Tibial nerve (tissue), 4 donors: ENCODE measurements around the gene KRT85. TPM values are rescaled to one million over a fixed set of nuclear protein-coding genes. Genes with fewer than 3 reads are reported as not detected.

ENCODE experiments used
- DNase-seq, 2 donors: peaks; one replicate each; pipeline ENCODE4 v3.0.0-alpha.2; 2019; ENCODE audit warnings: low spot score in 2 of 2
- H3K27ac ChIP-seq, 4 donors: fragments of 200-600 bp; sonication (generic) in 3 of 4; one replicate each; pipeline ENCODE4 v1.5.1; 2017 to 2019; ENCODE audit warnings: mild to moderate bottlenecking in 1 of 4
- H3K27me3 ChIP-seq, 2 donors: fragments of 200-600 bp; sonication (generic) in 1 of 2; one replicate each; pipeline versions ENCODE4 v1.5.1 to v1.6.0; 2017 to 2019
- H3K36me3 ChIP-seq, 3 donors: fragments of 200-600 bp; sonication (generic); one replicate each; pipeline ENCODE4 v1.5.1; 2018 to 2019
- H3K4me1 ChIP-seq, 4 donors: fragments of 200-600 bp; sonication (generic) in 3 of 4; one replicate each; pipeline ENCODE4 v1.5.1; 2017 to 2019
- H3K4me3 ChIP-seq, 4 donors: fragments of 200-600 bp; sonication (generic) in 3 of 4; one replicate each; pipeline ENCODE4 v1.5.1; 2017 to 2019; ENCODE audit warnings: mild to moderate bottlenecking in 1 of 4, moderate library complexity in 1 of 4
- H3K9me3 ChIP-seq, 4 donors: fragments of 200-600 bp; sonication (generic) in 3 of 4; one replicate each; pipeline ENCODE4 v1.5.1; 2017 to 2019
- EP300 ChIP-seq, 2 donors: sonication (generic); formaldehyde crosslinking; IDR thresholded peaks; one replicate each; pipeline ENCODE4 v1.6.1; 2017; ENCODE audit warnings: antibody characterized with exemption in 2 of 2, mild to moderate bottlenecking in 1 of 2
- POLR2A ChIP-seq, 2 donors: fragments of 450-650 bp; IDR thresholded peaks; one replicate each; pipeline ENCODE4 v1.6.1; 2017; ENCODE audit warnings: antibody characterized with exemption in 2 of 2, mild to moderate bottlenecking in 2 of 2, moderate library complexity in 2 of 2
- WGBS, 2 donors: methylation state at CpG; one replicate each; pipeline ENCODE4 v1.1.5; 2018; 5-methylcytosine and 5-hydroxymethylcytosine counted together
- total RNA-seq, 4 donors: library from RNA; depleted of rRNA; stranded (reverse); fragments of >200 nt; gene quantifications; one replicate each; pipeline ENCODE4 v1.1.0, GENCODE V29; 2016
- TF ChIP-seq, protein P1 (sequence below), 5 experiments: fragments of 200-600 bp in 3 of 5; fragments of 450-650 bp in 2 of 5; sonication (generic) in 3 of 5; IDR thresholded peaks; one replicate each; pipeline ENCODE4 v1.5.1; 2016 to 2019; ENCODE audit warnings: antibody characterized with exemption in 5 of 5, mild to moderate bottlenecking in 3 of 5, moderate library complexity in 2 of 5

Gene KRT85
- total RNA-seq, 4 donors from 2014 or later, result not detected

DNA sequence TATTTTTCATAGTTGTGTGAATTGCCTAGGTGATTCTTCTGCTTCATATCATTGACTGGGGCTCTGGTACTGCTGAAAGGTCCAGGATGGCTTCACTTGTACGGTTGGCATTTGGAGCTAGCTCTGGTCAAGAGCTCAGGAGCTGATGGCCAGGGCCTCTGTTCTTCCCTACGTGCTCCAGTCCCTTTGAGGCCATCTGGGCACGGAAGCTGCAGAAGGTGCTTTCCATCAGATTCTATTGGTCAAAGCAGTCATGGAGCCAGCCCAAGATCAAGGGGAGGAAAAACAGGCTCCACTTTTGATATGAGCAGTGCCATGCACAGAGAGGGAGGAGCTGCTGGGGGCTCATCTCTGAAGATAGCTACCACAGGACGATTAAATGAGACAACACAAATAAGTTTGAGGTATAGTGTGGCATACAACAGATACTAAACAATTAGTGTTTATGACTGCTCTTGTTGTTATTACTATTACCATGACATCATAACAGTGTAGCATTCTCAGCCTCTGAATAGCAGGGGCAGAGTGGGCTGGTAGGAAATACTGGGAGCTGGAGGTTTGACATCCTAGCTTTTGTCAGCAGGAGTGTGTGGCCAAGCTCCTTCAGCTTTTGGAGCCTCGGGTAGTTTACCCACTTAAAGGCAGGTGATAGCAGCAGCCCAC lies 56.5 kb downstream of the KRT85 start:
- H3K4me3 ChIP-seq, result no peak overlapping the region
- H3K9me3 ChIP-seq, result no peaks in the 10 kb centered on the region
- H3K4me1 ChIP-seq, result peaks cover 0 to 12% (median 7%) of the 10 kb centered on the region in 4 donors
- peaks cover 0 to 39% of the 10 kb centered on the region in 2 donors for H3K27me3 ChIP-seq
- no peaks in the 10 kb centered on the region for H3K36me3 ChIP-seq
- WGBS, 2 donors, result 78 to 84% methylated on average over 5 of the region's 5 CpGs
- H3K27ac ChIP-seq, result no peak overlapping the region
- TF ChIP-seq, protein P1, sequence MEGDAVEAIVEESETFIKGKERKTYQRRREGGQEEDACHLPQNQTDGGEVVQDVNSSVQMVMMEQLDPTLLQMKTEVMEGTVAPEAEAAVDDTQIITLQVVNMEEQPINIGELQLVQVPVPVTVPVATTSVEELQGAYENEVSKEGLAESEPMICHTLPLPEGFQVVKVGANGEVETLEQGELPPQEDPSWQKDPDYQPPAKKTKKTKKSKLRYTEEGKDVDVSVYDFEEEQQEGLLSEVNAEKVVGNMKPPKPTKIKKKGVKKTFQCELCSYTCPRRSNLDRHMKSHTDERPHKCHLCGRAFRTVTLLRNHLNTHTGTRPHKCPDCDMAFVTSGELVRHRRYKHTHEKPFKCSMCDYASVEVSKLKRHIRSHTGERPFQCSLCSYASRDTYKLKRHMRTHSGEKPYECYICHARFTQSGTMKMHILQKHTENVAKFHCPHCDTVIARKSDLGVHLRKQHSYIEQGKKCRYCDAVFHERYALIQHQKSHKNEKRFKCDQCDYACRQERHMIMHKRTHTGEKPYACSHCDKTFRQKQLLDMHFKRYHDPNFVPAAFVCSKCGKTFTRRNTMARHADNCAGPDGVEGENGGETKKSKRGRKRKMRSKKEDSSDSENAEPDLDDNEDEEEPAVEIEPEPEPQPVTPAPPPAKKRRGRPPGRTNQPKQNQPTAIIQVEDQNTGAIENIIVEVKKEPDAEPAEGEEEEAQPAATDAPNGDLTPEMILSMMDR (IDR thresholded peaks at IDR 0.05), result no peak
- TF ChIP-seq POLR2A (IDR thresholded peaks at IDR 0.05) (no peak), EP300 (IDR thresholded peaks at IDR 0.05) (no peak)
- no peak for DNase-seq

Other genes starting within 250 kb of the KRT85 start
- gene KRT80, start 175.5 kb downstream of the KRT85 start, total RNA-seq, result not detected
- 10 to 100 TPM in 1 of 4 donors, 1 to 10 TPM in 3; 2.5 to 33.9 (median 6.3) TPM for gene KRT7, start 134.2 kb downstream of the KRT85 start, total RNA-seq
- gene KRT86, start 92.8 kb downstream of the KRT85 start, total RNA-seq, result not detected
- gene KRT81, start 75.9 kb downstream of the KRT85 start, total RNA-seq, result not detected
- gene KRT83, start 46.1 kb downstream of the KRT85 start, total RNA-seq, result not detected
- not detected for gene KRT84, start 18.2 kb upstream of the KRT85 start, total RNA-seq
- gene KRT82, start 38.9 kb upstream of the KRT85 start, total RNA-seq, result not detected
- gene KRT75, start 66.9 kb upstream of the KRT85 start, total RNA-seq, result not detected
- gene KRT6B, start 84.7 kb upstream of the KRT85 start, total RNA-seq, result not detected
- not detected for gene KRT6C, start 106.3 kb upstream of the KRT85 start, total RNA-seq
- under 1 TPM in 1 of 4 donors, not detected in 3; 0.30 TPM for gene KRT6A, start 125.8 kb upstream of the KRT85 start, total RNA-seq
- 1 to 10 TPM in 1 of 4 donors, under 1 TPM in 1, not detected in 2; 0.22 to 2.7 TPM for gene KRT5, start 152.9 kb upstream of the KRT85 start, total RNA-seq
- not detected for gene KRT71, start 185.7 kb upstream of the KRT85 start, total RNA-seq
- gene KRT74, start 206.4 kb upstream of the KRT85 start, total RNA-seq, result not detected
- gene KRT72, start 234.0 kb upstream of the KRT85 start, total RNA-seq, result not detected